Stomach (tissue), 9 donors: ENCODE data around the gene LEPR. TPM values are rescaled to one million over a fixed set of nuclear protein-coding genes. Genes with fewer than 3 reads are reported as not detected.

Experiments
- DNase-seq, 2 donors: peaks; one replicate each; pipeline versions ENCODE4 v3.0.0 to v3.0.0-alpha.2; 2013 to 2019
- H3K27ac ChIP-seq, 5 donors: fragments of 200-600 bp in 4 of 5; sonication (generic) in 4 of 5; one replicate each; pipeline ENCODE4 v1.5.1; 2013 to 2019; ENCODE audit warnings: mild to moderate bottlenecking in 1 of 5, moderate library complexity in 1 of 5
- H3K27me3 ChIP-seq, 3 donors: fragments of 200-600 bp; sonication (generic); one replicate each; pipeline ENCODE4 v1.5.1; 2017 to 2019; ENCODE audit warnings: mixed run types in 1 of 3
- H3K36me3 ChIP-seq, 4 donors: fragments of 200-600 bp; sonication (generic); 1 replicate in 3 of 4; 2 replicates in 1 of 4; pipeline ENCODE4 v1.5.1; 2016 to 2019
- H3K4me1 ChIP-seq, 4 donors: fragments of 200-600 bp; sonication (generic); one replicate each; pipeline ENCODE4 v1.5.1; 2016 to 2019
- H3K4me3 ChIP-seq, 4 donors: fragments of 200-600 bp; sonication (generic) in 3 of 4; one replicate each; pipeline ENCODE4 v1.5.1; 2016 to 2019; ENCODE audit warnings: mild to moderate bottlenecking in 1 of 4
- H3K9me3 ChIP-seq, 4 donors: fragments of 200-600 bp; sonication (generic); one replicate each; pipeline ENCODE4 v1.5.1; 2016 to 2019
- EP300 ChIP-seq: sonication (generic); formaldehyde crosslinking; IDR thresholded peaks from one replicate; pipeline ENCODE4 v1.6.1; 2017; ENCODE audit warnings: antibody characterized with exemption
- POLR2A ChIP-seq, 4 donors: fragments of 450-650 bp; IDR thresholded peaks; one replicate each; pipeline ENCODE4 v1.6.1; 2016; ENCODE audit warnings: antibody characterized with exemption in 4 of 4, control low read depth in 2 of 4, mild to moderate bottlenecking in 1 of 4, moderate library complexity in 1 of 4
- POLR2AphosphoS5 ChIP-seq, 3 donors: sonication (generic); formaldehyde crosslinking; IDR thresholded peaks; one replicate each; pipeline ENCODE4 v1.6.1; 2016; ENCODE audit warnings: antibody characterized with exemption in 3 of 3
- WGBS, 5 donors: extraction: QIAGEN DNeasy Blood & Tissue Kit in 3 of 5; methylation state at CpG; one replicate each; pipeline versions ENCODE4 v1.1.5 to v1.1.7; 2013 to 2018; 5-methylcytosine and 5-hydroxymethylcytosine counted together
- intact Hi-C: fragments of 100-400 bp; cut with DNase I; formaldehyde crosslinking; loops from one replicate; pipeline ENCODE4 v1.15.1; 2023; ENCODE audit warnings: low total_unique reads
- polyA plus RNA-seq, 3 donors: library from polyadenylated mRNA; stranded (reverse); fragments of 200-250 nt; gene quantifications; one replicate each; pipeline ENCODE4 v1.2.3, GENCODE V29; 2013
- total RNA-seq, 5 donors: library from RNA; depleted of rRNA; stranded (reverse); fragments of >200 nt; gene quantifications; one replicate each; pipeline versions ENCODE4 v1.1.0 to v1.2.3, GENCODE V29; 2014 to 2016
- TF ChIP-seq, protein P1 (sequence below), 7 experiments: fragments of 450-650 bp in 4 of 7; fragments of 200-600 bp in 3 of 7; sonication (generic) in 3 of 7; IDR thresholded peaks; one replicate each; pipeline ENCODE4 v1.5.1; 2016 to 2019; ENCODE audit warnings: antibody characterized with exemption in 7 of 7, control low read depth in 2 of 7, mild to moderate bottlenecking in 1 of 7
- donor health status: healthy with polysubstance abuse.
- donor health status: Bipolar disorder and iron deficiency.
- donor health status: healthy.

LEPR gene
- total and polyA plus RNA-seq, 8 donors = 0.58 to 33.0 (median 14.1) TPM

DNA sequence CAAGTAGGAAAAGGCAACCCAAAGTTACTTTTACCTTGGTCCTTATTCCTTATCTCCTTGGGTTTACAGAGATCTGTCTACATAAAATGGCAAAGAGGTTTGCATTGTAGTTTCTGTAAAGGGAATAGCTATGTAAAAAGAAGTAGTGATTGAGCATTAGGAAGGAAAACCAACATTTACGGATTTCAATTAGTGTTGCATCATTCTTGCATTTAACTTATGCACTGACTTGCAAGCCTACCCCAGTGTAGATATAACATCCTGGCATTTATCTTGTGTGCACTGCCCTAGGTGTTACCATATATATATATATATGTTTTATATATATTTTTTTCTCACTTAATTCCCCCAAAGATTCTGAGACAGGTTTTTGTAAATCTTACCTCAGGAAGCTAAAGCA is 3.7 kb upstream of the LEPR start:
- peaks cover 1 to 15% (median 11%) of the 10 kb centered on the region in 4 donors for H3K4me1 ChIP-seq
- H3K27me3 ChIP-seq = no peaks in the 10 kb centered on the region
- TF ChIP-seq, protein P1, sequence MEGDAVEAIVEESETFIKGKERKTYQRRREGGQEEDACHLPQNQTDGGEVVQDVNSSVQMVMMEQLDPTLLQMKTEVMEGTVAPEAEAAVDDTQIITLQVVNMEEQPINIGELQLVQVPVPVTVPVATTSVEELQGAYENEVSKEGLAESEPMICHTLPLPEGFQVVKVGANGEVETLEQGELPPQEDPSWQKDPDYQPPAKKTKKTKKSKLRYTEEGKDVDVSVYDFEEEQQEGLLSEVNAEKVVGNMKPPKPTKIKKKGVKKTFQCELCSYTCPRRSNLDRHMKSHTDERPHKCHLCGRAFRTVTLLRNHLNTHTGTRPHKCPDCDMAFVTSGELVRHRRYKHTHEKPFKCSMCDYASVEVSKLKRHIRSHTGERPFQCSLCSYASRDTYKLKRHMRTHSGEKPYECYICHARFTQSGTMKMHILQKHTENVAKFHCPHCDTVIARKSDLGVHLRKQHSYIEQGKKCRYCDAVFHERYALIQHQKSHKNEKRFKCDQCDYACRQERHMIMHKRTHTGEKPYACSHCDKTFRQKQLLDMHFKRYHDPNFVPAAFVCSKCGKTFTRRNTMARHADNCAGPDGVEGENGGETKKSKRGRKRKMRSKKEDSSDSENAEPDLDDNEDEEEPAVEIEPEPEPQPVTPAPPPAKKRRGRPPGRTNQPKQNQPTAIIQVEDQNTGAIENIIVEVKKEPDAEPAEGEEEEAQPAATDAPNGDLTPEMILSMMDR (IDR thresholded peaks at IDR 0.05) = no peak
- TF ChIP-seq EP300 (no peak), POLR2A (IDR thresholded peaks at IDR 0.05) (no peak), POLR2AphosphoS5 (IDR thresholded peaks at IDR 0.05) (no peak)
- no peak overlapping the region for H3K4me3 ChIP-seq
- no peaks in the 10 kb centered on the region for H3K36me3 ChIP-seq
- no peak for DNase-seq
- intact Hi-C loops = no loop called here
- no peaks in the 10 kb centered on the region for H3K9me3 ChIP-seq
- WGBS, 5 donors = 87 to 100% (median 89%) methylated on average over 1 of the region's 1 CpG
- H3K27ac ChIP-seq = no peak overlapping the region

DNA sequence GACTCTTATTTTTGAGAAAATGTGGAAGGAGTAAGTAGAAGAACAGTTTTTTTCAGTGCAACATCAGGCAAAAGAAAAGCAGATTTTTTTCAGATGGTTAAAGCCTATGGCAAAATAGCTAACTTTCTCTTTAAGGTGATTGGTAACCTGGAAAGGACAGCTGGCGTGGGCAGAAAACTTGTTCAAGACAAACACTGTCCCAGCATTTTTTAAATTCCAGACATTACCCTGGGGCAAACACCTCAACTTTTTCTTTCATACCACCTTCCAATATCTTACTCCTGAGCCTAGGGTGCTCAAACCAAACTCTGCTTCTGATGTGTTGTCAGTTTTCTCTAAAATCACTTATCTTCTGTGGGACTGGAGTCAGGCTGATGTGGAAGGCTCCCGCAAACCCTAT is 2.7 kb upstream of the LEPR start:
- peaks cover 11 to 25% (median 20%) of the 10 kb centered on the region in 4 donors for H3K4me1 ChIP-seq
- H3K9me3 ChIP-seq = no peaks in the 10 kb centered on the region
- TF ChIP-seq EP300 (no peak), POLR2A (IDR thresholded peaks at IDR 0.05) (no peak), POLR2AphosphoS5 (IDR thresholded peaks at IDR 0.05) (no peak)
- TF ChIP-seq, protein P1 (IDR thresholded peaks at IDR 0.05) = no peak
- intact Hi-C loops = no loop called here
- no peak overlapping the region for H3K27ac ChIP-seq
- no peak for DNase-seq
- no peaks in the 10 kb centered on the region for H3K27me3 ChIP-seq
- H3K36me3 ChIP-seq = no peaks in the 10 kb centered on the region
- no peak overlapping the region for H3K4me3 ChIP-seq
- WGBS, 5 donors = 57 to 65% (median 61%) methylated on average over 2 of the region's 2 CpGs

DNA sequence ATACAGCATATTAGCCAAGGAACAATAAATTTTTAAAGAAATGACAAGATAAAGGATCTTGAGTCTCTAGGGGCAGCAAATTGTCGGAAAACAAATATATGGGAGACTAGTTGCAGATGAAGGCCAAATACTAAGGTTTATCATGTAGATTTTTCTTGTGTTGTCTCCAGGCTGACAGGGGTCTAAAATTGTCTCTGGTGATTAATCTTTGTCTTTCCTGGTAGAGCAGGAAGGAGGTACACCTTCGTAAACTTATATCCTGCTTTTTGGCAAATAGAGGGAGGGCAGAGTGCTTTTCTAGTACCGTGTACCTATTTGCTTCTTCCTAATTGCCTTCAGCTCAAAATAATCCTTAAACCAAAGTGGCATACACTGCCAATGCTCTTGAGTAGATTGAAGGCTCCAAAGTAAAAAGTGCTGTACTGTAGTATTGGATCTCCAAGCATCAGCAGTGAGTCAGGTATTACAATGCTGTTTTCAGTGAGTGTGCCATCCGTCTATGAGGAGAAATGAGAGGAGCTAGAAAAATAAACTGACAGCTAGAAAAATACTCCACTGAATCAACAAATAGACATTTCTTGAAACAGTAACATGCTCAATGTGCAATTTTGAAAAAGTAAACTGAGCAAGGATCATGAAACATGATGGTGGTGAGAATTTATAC is 1.8 kb upstream of the LEPR start:
- peaks cover 15 to 34% (median 29%) of the 10 kb centered on the region in 4 donors for H3K4me1 ChIP-seq
- no peak overlapping the region for H3K4me3 ChIP-seq
- no peaks in the 10 kb centered on the region for H3K9me3 ChIP-seq
- no peak for DNase-seq
- no peaks in the 10 kb centered on the region for H3K27me3 ChIP-seq
- intact Hi-C loops = no loop called here
- H3K36me3 ChIP-seq = no peaks in the 10 kb centered on the region
- TF ChIP-seq, protein P1 (IDR thresholded peaks at IDR 0.05) = no peak
- no peak for TF ChIP-seq POLR2AphosphoS5 (IDR thresholded peaks at IDR 0.05)
- no peak for TF ChIP-seq POLR2A (IDR thresholded peaks at IDR 0.05)
- no peak for TF ChIP-seq EP300
- peak overlapping the region in 2 of 5 donors; percentile 97 to 99 for H3K27ac ChIP-seq
- WGBS, 5 donors = 82 to 90% (median 87%) methylated on average over 4 of the region's 4 CpGs

DNA sequence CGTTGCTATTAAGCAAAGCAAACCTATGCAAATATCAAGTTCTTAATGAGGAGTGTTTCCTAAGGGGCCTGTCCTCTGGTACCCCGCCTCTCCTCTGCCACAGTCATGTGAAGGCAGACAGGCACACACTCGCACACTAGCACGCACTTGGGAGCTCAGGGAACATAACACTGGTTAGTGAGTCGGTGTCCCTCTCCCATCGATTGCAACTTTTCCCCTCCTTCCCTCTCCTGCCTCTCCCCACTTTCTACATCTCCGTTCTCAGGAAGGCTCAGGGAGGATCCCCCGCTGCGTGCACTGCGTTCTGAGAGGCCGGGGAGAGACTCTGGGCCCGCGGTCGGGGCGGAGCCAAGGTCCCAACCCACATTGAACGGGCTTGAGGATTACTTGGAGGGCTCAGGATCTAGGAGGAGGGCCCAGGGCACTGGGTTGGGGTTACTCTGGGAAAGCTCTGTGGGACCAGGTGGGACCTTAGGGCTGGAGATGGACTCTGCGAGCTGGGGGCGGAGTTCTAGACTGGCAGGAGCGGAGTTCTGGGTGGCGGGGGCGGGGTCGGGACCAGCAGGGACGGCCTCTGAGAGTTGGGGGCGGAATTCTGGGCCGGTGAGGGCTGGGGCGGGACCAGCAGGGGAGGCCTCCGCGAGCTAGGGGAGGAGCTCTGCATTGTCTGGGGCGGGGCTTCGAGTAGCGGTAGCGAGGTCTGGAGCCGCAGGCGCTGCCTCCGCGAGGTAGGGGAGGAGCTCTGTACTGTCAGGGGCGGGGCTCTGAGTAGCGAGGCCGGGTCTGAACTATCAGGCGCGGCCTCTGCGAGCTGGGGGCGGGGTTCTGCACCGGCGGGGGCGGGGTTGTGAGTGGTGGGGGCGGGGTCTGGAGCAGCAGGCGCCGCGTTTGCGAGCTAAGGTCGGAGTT is 533 bp upstream of the LEPR start:
- peak overlapping the region; percentile 75 to 88 (median 80) for H3K4me3 ChIP-seq
- peaks cover 0 to under 1% (median 0%) of the 10 kb centered on the region in 4 donors for H3K36me3 ChIP-seq
- H3K27me3 ChIP-seq = no peaks in the 10 kb centered on the region
- DNase-seq = peak; percentile 99
- H3K27ac ChIP-seq = peak overlapping the region; percentile 97 to 100 (median 99)
- H3K4me1 ChIP-seq = peaks cover 15 to 47% (median 37%) of the 10 kb centered on the region in 4 donors
- no peaks in the 10 kb centered on the region for H3K9me3 ChIP-seq
- 0 to 2% (median 1%) methylated on average over 28 to 52 of the region's 52 CpGs for WGBS, 5 donors
- peak in 2 of 3 donors; percentile 2 to 29 for TF ChIP-seq POLR2AphosphoS5 (IDR thresholded peaks at IDR 0.05)
- no peak for TF ChIP-seq EP300
- intact Hi-C loops = loop anchor here (10.0 kb wide), 1 partner anchor 275 kb away; no protein-coding TSS in a partner anchor
